Measurements from ENCODE around the gene PDGFB. TPM values are rescaled to one million over a fixed set of nuclear protein-coding genes. Genes with fewer than 3 reads are reported as not detected.

Gene PDGFB
- total and polyA plus RNA-seq, 2 donors (not counting 1 experiment from before 2014, with no cell fraction given) = 0.04 TPM; not detected in 1

- intact Hi-C loops (cut with micrococcal nuclease) = no loop called here
- Histone ChIP-seq H3K9me3 (ENCODE audit: control extremely low read depth in 1 of 3, control insufficient read depth in 2 of 3, insufficient read depth in 1 of 3, low read length in 2 of 3) (peaks cover 0 to 29% (median 0%) of the 10 kb centered on the region in 3 donors), H3K9ac (ENCODE audit: low read length) (no peak overlapping the region), H3K36me3 (replicated peaks in 1 of 2; ENCODE audit: control extremely low read depth in 1 of 2, control insufficient read depth in 1 of 2, extremely low read depth in 1 of 2, insufficient read depth in 2 of 2, low read length in 1 of 2) (no peaks in the 10 kb centered on the region), H2AFZ (ENCODE audit: insufficient read depth, low read depth, low read length, poor library complexity, severe bottlenecking) (no peak overlapping the region), H3K4me1 (ENCODE audit: control insufficient read depth in 2 of 2, insufficient read depth in 2 of 2, low read length in 2 of 2) (peaks cover 33 to 38% of the 10 kb centered on the region in 2 donors), H3K4me3 (ENCODE audit: control extremely low read depth in 1 of 5, extremely low read depth in 1 of 5, insufficient read depth in 1 of 5, low read depth in 2 of 5, low read length in 4 of 5) (no peak overlapping the region), H4K20me1 (ENCODE audit: control insufficient read depth, insufficient read depth, low read length, poor library complexity, severe bottlenecking) (no peaks in the 10 kb centered on the region), H3K27ac (ENCODE audit: low read length in 2 of 2) (no peak overlapping the region), H3K79me2 (ENCODE audit: control insufficient read depth, insufficient read depth, low read length) (no peaks in the 10 kb centered on the region), H3K27me3 (replicated peaks in 1 of 4; ENCODE audit: control extremely low read depth in 1 of 4, control insufficient read depth in 3 of 4, insufficient read depth in 4 of 4, low read length in 3 of 4) (peaks cover 0 to 82% (median 39%) of the 10 kb centered on the region in 4 experiments), H3K4me2 (replicated peaks; ENCODE audit: low read depth, low read length, poor library complexity, severe bottlenecking) (no peak overlapping the region)
- POLR2A ChIA-PET = interaction anchor here (0.5 to 0.6 kb wide), 2 partner anchors 29 to 148 kb away, joined by 4 to 5 read pairs; no protein-coding TSS in a partner anchor
- CTCF ChIA-PET = no interaction called here
- no peaks in the 10 kb centered on the region for H3K9me3 Mint-ChIP-seq (ENCODE audit: insufficient read depth)
- ATAC-seq (ENCODE audit: low read depth) (no peak), DNase-seq (no peak)
- H3K27ac Mint-ChIP-seq = no peak overlapping the region
- H3K4me3 Mint-ChIP-seq = no peak overlapping the region
- H3K4me1 Mint-ChIP-seq = peaks cover 23% of the 10 kb centered on the region
- TF ChIP-seq EZH2 (IDR thresholded peaks at IDR 0.05; ENCODE audit: borderline replicate concordance, insufficient read depth, low read depth, low read length, poor library complexity, severe bottlenecking) (no peak), CTCF (IDR thresholded peaks at IDR 0.05) (no peak)
- H3K27me3 Mint-ChIP-seq = peaks cover 70% of the 10 kb centered on the region
- WGBS (ENCODE audit: insufficient coverage) = 93% methylated on average over 36 of the region's 37 CpGs
These were observed 13.4 kb downstream of the PDGFB start for GRCh38 chr22:39231197-39231950.

All from B cell (primary cell).